Activated CD4-positive, alpha-beta memory T cell treated with anti-CD3 and anti-CD28 coated beads, Interleukin-2, amount 10 ng/mL, durations not matched to agents 7 days and 5 days (primary cell): Measurements from ENCODE around the gene MEF2A. TPM values are rescaled to one million over a fixed set of nuclear protein-coding genes. Genes with fewer than 3 reads are reported as not detected.

ENCODE experiments used
- CTCF ChIA-PET: fragments of 350-600 bp; sonication (Branson Sonifier 250); formaldehyde crosslinking; loops from one replicate; lab custom pipeline; 2021; ENCODE audit warnings: antibody characterized with exemption, inconsistent platforms; lab: Charles Lee
- POLR2A ChIA-PET: fragments of 350-600 bp; sonication (Branson Sonifier 250); formaldehyde crosslinking; loops from one replicate; lab custom pipeline; 2021; ENCODE audit warnings: antibody characterized with exemption; lab: Charles Lee
- DNase-seq: peaks from one replicate; pipeline ENCODE4 v3.0.0-alpha.2; 2020
- H3K27ac Mint-ChIP-seq: one replicate; pipeline ENCODE4 v1.8.0; 2021; ENCODE audit warnings: mild to moderate bottlenecking, mixed read lengths
- H3K27me3 Mint-ChIP-seq: one replicate; pipeline ENCODE4 v1.8.0; 2021; ENCODE audit warnings: mixed read lengths
- H3K36me3 Mint-ChIP-seq: one replicate; pipeline ENCODE4 v1.8.0; 2021; ENCODE audit warnings: low read depth, mixed read lengths
- H3K4me1 Mint-ChIP-seq: one replicate; pipeline ENCODE4 v1.8.0; 2021; ENCODE audit warnings: mixed read lengths
- H3K4me3 Mint-ChIP-seq: one replicate; pipeline ENCODE4 v1.8.0; 2021; ENCODE audit warnings: mild to moderate bottlenecking, mixed read lengths
- H3K9me3 Mint-ChIP-seq: one replicate; pipeline ENCODE4 v1.8.0; 2021; ENCODE audit warnings: mixed read lengths
- total RNA-seq, 2 experiments: library from RNA; stranded (reverse); gene quantifications; one replicate each; pipeline ENCODE4 v1.2.3, GENCODE V29; 2021

MEF2A gene
- total RNA-seq, 2 experiments from 2014 or later, result 24.6 to 24.8 TPM

DNA sequence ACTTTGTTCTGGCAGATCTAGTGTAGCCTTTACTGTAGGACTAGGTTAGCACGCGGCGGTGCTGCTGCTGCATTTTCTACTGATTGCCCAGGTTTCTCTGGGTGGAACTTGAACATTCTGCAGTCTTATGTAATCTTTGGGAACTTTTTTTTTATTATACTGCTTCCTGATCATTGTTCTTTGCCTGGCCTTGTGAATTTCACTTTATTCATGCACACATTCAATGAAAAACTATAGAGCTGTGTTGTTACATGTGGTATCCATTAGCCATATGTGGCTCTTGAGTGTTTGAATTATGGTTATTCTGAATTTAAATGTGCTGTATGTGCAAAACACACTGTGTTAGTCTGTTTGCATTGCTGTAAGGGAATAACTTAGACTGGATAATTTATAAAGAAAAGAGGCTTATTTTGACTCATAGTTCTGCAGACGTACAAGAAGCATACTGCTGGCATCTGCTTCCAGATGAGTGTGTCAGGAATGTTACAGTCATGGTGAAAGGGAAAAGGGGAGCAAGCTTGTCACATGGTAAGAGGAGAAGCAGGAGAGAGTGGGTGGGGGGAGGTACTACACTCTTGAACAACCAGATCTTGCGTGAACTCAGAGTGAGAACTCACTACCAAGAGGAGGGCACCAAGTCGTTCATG, 26.5 kb downstream of the MEF2A start:
- H3K9me3 Mint-ChIP-seq, result peaks cover 19% of the 10 kb centered on the region
- no peaks in the 10 kb centered on the region for H3K27me3 Mint-ChIP-seq
- no peak overlapping the region for H3K27ac Mint-ChIP-seq
- no peak for DNase-seq
- H3K4me1 Mint-ChIP-seq, result peaks cover 17% of the 10 kb centered on the region
- peaks cover 27% of the 10 kb centered on the region for H3K36me3 Mint-ChIP-seq
- no peak overlapping the region for H3K4me3 Mint-ChIP-seq
- ChIA-PET CTCF (no interaction called here), POLR2A (no interaction called here)

- H3K27me3 Mint-ChIP-seq, result no peaks in the 10 kb centered on the region
- H3K36me3 Mint-ChIP-seq, result peaks cover 30% of the 10 kb centered on the region
- no peak overlapping the region for H3K4me3 Mint-ChIP-seq
- no peak overlapping the region for H3K27ac Mint-ChIP-seq
- ChIA-PET CTCF (no interaction called here), POLR2A (no interaction called here)
- no peak for DNase-seq
- H3K9me3 Mint-ChIP-seq, result peaks cover 21% of the 10 kb centered on the region
- H3K4me1 Mint-ChIP-seq, result peaks cover 17% of the 10 kb centered on the region
Observed at GRCh38 chr15:99593070-99593469, 27.3 kb downstream of the MEF2A start.

GRCh38 chr15:99594916-99595315, 29.1 kb downstream of the MEF2A start:
- H3K36me3 Mint-ChIP-seq, result peaks cover 38% of the 10 kb centered on the region
- DNase-seq, result no peak
- H3K4me3 Mint-ChIP-seq, result no peak overlapping the region
- peaks cover 25% of the 10 kb centered on the region for H3K9me3 Mint-ChIP-seq
- no peaks in the 10 kb centered on the region for H3K27me3 Mint-ChIP-seq
- ChIA-PET CTCF (no interaction called here), POLR2A (no interaction called here)
- H3K27ac Mint-ChIP-seq, result no peak overlapping the region
- H3K4me1 Mint-ChIP-seq, result peaks cover 11% of the 10 kb centered on the region

DNA sequence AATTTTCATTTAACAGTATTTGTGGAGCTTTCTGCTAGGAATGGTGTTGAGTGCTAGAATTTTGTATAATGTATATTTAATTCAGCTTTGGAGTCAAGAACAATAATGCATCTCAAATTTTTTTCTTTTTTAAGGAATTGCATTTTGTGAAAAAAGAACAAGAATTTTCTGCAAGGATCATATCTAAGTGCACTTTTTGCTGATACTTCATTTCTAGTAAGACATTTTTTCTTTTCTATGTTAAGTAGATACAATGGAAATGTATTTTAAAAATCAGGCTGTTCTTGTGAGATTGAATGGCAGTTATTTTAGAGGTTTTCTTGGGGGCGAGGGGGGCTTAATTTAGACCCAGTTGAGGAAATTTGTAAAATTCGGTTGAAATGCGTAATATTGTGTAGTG, 32.5 kb downstream of the MEF2A start:
- Mint-ChIP-seq H3K9me3 (peaks cover 30% of the 10 kb centered on the region), H3K27ac (no peak overlapping the region), H3K4me3 (no peak overlapping the region), H3K36me3 (peaks cover 45% of the 10 kb centered on the region), H3K27me3 (no peaks in the 10 kb centered on the region), H3K4me1 (peaks cover 2% of the 10 kb centered on the region)
- CTCF ChIA-PET, result no interaction called here
- no peak for DNase-seq
- POLR2A ChIA-PET, result no interaction called here

DNA sequence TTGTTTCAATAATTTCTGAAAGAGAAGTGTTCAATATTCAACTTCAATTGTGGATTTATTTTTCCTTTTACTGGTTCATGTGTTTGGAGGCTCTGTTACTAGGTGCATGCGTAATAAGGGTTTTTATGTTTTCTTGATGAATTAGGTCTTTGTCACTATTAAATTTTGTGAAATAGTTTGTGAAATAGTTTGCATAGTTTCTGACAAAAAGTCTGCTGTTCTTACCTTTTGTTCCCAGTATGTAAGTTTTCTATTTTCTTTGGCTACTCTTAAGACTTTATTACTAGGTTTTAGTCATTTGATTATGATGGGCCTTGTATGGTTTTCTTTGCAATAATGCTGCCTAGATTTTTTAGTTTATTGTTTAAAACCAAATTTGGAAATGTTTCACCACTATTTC, 38.0 kb downstream of the MEF2A start:
- peaks cover 55% of the 10 kb centered on the region for H3K36me3 Mint-ChIP-seq
- peaks cover 7% of the 10 kb centered on the region for H3K9me3 Mint-ChIP-seq
- peaks cover 2% of the 10 kb centered on the region for H3K4me1 Mint-ChIP-seq
- no peak overlapping the region for H3K4me3 Mint-ChIP-seq
- DNase-seq, result no peak
- H3K27me3 Mint-ChIP-seq, result no peaks in the 10 kb centered on the region
- CTCF ChIA-PET, result no interaction called here
- H3K27ac Mint-ChIP-seq, result no peak overlapping the region
- POLR2A ChIA-PET, result no interaction called here

DNA sequence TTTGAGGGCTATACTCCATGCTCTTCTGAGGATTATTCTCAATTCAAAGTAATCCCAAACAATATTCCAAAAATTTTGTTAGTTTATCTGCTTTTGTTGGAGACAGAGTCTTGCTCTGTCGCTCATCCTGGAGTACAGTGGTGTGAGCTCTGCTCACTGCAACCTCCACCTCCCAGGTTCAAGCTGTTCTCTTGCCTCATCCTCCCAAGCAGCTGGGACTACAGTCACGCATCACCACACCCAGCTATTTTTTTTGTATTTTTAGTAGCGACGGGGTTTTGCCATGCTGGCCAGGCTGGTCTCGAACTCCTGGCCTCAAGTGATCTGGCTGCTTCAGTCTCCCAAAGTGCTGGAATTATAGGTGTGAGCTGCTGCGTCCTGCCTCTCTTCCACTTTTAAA, 39.1 kb downstream of the MEF2A start:
- no peak overlapping the region for H3K4me3 Mint-ChIP-seq
- peaks cover 7% of the 10 kb centered on the region for H3K9me3 Mint-ChIP-seq
- H3K27ac Mint-ChIP-seq, result no peak overlapping the region
- CTCF ChIA-PET, result interaction anchor here (0.9 kb wide), 1 partner anchor 14 kb away, joined by 3 read pairs; no protein-coding TSS in a partner anchor
- POLR2A ChIA-PET, result no interaction called here
- no peaks in the 10 kb centered on the region for H3K27me3 Mint-ChIP-seq
- DNase-seq, result no peak
- peaks cover 50% of the 10 kb centered on the region for H3K36me3 Mint-ChIP-seq
- H3K4me1 Mint-ChIP-seq, result peaks cover 2% of the 10 kb centered on the region

DNA sequence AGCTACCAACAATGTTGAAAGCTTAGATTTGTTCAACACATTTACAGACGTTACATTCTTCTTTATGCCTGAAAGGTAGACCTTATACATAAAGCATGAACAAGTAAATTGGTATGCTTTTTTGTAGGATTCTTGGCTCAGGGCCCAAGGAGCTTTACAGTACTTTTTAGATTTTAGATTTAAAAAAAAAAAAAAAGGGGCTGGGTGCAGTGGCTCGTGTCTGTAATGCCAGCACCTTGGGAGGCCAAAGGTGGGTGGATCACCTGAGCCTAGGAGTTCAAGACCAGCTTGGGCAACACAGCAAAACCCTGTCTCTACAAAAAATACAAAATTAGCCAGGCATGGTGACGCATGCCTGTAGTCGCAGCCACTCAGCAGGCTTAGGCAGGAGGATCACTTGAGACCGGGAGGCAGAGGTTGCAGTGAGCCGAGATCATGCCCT, 39.7 kb downstream of the MEF2A start:
- Mint-ChIP-seq H3K36me3 (peaks cover 43% of the 10 kb centered on the region), H3K27me3 (no peaks in the 10 kb centered on the region), H3K9me3 (peaks cover 1% of the 10 kb centered on the region), H3K4me1 (peaks cover 2% of the 10 kb centered on the region), H3K4me3 (no peak overlapping the region), H3K27ac (no peak overlapping the region)
- DNase-seq, result no peak
- CTCF ChIA-PET, result no interaction called here
- POLR2A ChIA-PET, result no interaction called here

- no peak for DNase-seq
- POLR2A ChIA-PET, result no interaction called here
- Mint-ChIP-seq H3K4me1 (peaks cover 2% of the 10 kb centered on the region), H3K27me3 (no peaks in the 10 kb centered on the region), H3K4me3 (no peak overlapping the region), H3K36me3 (peaks cover 40% of the 10 kb centered on the region), H3K9me3 (no peaks in the 10 kb centered on the region), H3K27ac (no peak overlapping the region)
- CTCF ChIA-PET, result no interaction called here
Observed at GRCh38 chr15:99605990-99606389, 40.2 kb downstream of the MEF2A start.

GRCh38 chr15:99606646-99607045, 40.9 kb downstream of the MEF2A start:
- Mint-ChIP-seq H3K27ac (no peak overlapping the region), H3K27me3 (no peaks in the 10 kb centered on the region), H3K9me3 (no peaks in the 10 kb centered on the region), H3K4me1 (peaks cover 2% of the 10 kb centered on the region), H3K4me3 (no peak overlapping the region), H3K36me3 (peaks cover 35% of the 10 kb centered on the region)
- DNase-seq, result no peak
- POLR2A ChIA-PET, result no interaction called here
- CTCF ChIA-PET, result no interaction called here

DNA sequence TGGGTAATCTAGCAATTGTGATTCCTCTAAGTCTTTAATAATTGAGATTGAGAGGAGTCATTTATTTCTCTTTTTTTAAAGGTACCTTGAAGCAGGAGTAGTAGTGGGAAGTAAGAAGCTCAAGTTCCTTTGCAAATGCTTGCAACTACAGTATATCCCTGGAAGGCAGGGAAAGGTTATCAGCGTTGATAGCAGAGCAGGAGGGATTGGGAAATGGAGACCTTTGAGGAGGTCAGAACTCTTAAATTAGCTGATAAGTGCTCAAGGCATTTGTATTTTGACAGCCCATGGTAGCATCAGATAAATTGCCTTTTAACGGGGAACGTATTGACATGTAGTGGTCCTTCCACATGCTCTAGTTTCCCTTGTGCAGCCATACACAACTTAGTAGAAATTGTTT, 47.7 kb downstream of the MEF2A start:
- no peak overlapping the region for H3K27ac Mint-ChIP-seq
- ChIA-PET CTCF (no interaction called here), POLR2A (no interaction called here)
- peaks cover 2% of the 10 kb centered on the region for H3K36me3 Mint-ChIP-seq
- no peak overlapping the region for H3K4me3 Mint-ChIP-seq
- no peaks in the 10 kb centered on the region for H3K9me3 Mint-ChIP-seq
- H3K4me1 Mint-ChIP-seq, result peaks cover 19% of the 10 kb centered on the region
- no peak for DNase-seq
- no peaks in the 10 kb centered on the region for H3K27me3 Mint-ChIP-seq

DNA sequence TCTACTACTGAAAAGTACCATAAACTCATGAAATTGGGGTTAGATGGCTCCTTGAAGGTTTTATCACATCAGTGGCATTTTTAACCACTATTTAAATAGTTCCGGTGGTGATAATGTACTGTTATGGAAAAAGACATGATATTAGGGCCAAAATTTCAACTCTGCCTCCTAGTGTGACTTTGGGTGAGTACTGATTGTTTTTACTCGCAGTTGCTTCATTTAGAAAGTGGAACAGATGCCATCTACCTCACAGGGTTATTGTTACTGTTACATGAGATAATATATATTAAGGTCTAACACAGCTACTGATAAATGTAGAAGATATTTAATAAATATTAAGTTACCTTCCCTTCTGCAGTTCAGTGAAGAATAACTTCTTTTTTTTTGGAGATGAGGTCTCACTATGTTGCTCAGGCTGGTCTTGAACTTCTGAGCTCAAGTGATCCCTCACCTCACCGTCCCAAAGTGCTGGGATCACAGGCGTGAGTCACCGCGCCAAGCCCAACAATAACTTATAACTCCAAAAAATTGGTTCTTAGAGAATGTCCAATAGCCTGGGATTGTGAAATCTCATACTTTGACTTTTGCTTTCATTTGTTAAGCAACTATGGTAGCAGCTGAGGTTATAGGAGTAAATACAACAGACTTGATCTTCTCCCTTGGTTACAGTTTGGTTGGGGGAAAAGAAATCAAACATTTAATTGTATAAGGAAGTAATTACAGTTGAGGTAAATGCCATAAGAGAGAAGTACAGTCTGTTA, 48.3 kb downstream of the MEF2A start:
- CTCF ChIA-PET, result no interaction called here

DNA sequence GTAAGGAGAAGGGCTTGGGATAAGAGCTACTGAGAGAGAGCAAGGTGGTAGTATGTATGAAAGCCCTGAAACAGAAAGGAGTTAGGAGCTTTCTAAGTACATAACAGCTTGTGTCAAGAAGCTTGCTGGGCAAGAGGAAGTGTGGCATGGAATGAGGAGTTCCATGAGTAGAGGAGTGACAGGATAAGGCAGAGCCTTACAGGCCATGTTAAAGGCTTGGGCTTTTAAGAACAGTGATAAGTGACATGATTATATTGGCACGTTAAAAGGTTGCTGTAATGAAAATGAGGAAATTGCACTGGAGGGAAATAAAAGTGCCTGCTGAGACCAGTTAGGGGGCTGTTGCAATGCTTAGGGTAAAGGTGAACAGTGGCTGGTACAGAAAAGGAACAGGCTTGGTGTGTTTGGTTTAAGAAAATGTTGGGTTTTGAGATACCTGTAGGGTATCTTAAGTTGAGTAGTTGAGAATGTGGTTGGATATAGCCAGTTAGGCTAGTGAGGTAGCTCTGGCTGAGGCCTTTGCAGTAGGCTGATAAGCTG, 49.0 kb downstream of the MEF2A start:
- Mint-ChIP-seq H3K36me3 (peaks cover 2% of the 10 kb centered on the region), H3K27me3 (no peaks in the 10 kb centered on the region), H3K4me1 (peaks cover 19% of the 10 kb centered on the region), H3K4me3 (no peak overlapping the region), H3K9me3 (no peaks in the 10 kb centered on the region), H3K27ac (no peak overlapping the region)
- POLR2A ChIA-PET, result interaction anchor here (1.9 kb wide), 1 partner anchor 48 kb away, joined by 6 read pairs; the partner anchor contains the start of gene MEF2A
- CTCF ChIA-PET, result no interaction called here
- DNase-seq, result no peak

More for the DNA sequence above, 48.3 kb downstream of the MEF2A start:
- no peak for DNase-seq
- Mint-ChIP-seq H3K27ac (no peak overlapping the region), H3K36me3 (peaks cover 2% of the 10 kb centered on the region), H3K9me3 (no peaks in the 10 kb centered on the region), H3K27me3 (no peaks in the 10 kb centered on the region), H3K4me1 (peaks cover 19% of the 10 kb centered on the region), H3K4me3 (no peak overlapping the region)
- POLR2A ChIA-PET, result interaction anchor here (1.9 kb wide), 1 partner anchor 47 kb away, joined by 6 read pairs; the partner anchor contains the start of gene MEF2A

- H3K27me3 Mint-ChIP-seq, result no peaks in the 10 kb centered on the region
- ChIA-PET CTCF (no interaction called here), POLR2A (interaction anchor here (1.9 kb wide), 1 partner anchor 49 kb away, joined by 6 read pairs; the partner anchor contains the start of gene MEF2A)
- no peak overlapping the region for H3K27ac Mint-ChIP-seq
- peaks cover 19% of the 10 kb centered on the region for H3K4me1 Mint-ChIP-seq
- H3K36me3 Mint-ChIP-seq, result peaks cover 2% of the 10 kb centered on the region
- no peaks in the 10 kb centered on the region for H3K9me3 Mint-ChIP-seq
- DNase-seq, result no peak
- no peak overlapping the region for H3K4me3 Mint-ChIP-seq
Observed at GRCh38 chr15:99615460-99615859, 49.7 kb downstream of the MEF2A start.
